Measurements from ENCODE around the gene ERGIC1. TPM values are rescaled to one million over a fixed set of nuclear protein-coding genes. Genes with fewer than 3 reads are reported as not detected.

ERGIC1 gene
- total and polyA plus RNA-seq, 2 experiments from 2014 or later = 25.2 to 92.2 TPM

- peaks cover 8% of the 10 kb centered on the region for H3K4me1 Mint-ChIP-seq
- Histone ChIP-seq H3F3A (replicated peaks; ENCODE audit: low read depth) (no peaks in the 10 kb centered on the region), H4K20me1 (replicated peaks; ENCODE audit: insufficient read depth) (no peaks in the 10 kb centered on the region; the same call in 1 of the 2 replicates), H2AFZ (0 out of 2 replicates have a peak overlapping the region, but pooled peaks have one; percentile 2), H3K27ac (ENCODE audit: low read depth) (no peak overlapping the region), H3K27me3 (ENCODE audit: insufficient read depth) (no peaks in the 10 kb centered on the region), H3K4me2 (peak overlapping the region; percentile 52; the same call in 1 of the 2 replicates), H3K4me1 (ENCODE audit: insufficient read depth) (peaks cover 8% of the 10 kb centered on the region; the same call in 1 of the 2 replicates), H3K79me2 (replicated peaks; ENCODE audit: insufficient read depth) (no peaks in the 10 kb centered on the region), H3K36me3 (ENCODE audit: insufficient read depth) (no peaks in the 10 kb centered on the region), H3K9me2 (ENCODE audit: insufficient read depth) (no peaks in the 10 kb centered on the region), H3K4me3 (no peak overlapping the region)
- H3K4me3 Mint-ChIP-seq = no peak overlapping the region
- ATAC-seq = no peak
- H3K9me3 Mint-ChIP-seq = no peaks in the 10 kb centered on the region
- TF ChIP-seq JUNB (IDR thresholded peaks at IDR 0.05; ENCODE audit: unreplicated experiment) (no peak), EZH2 (IDR thresholded peaks at IDR 0.05; ENCODE audit: low read depth, unreplicated experiment) (no peak), ETS1 (IDR thresholded peaks at IDR 0.05) (no peak), CREB1 (CRISPR knock-in tag; IDR thresholded peaks at IDR 0.05; ENCODE audit: low read depth) (no peak), EZH2phosphoT487 (IDR thresholded peaks at IDR 0.05; ENCODE audit: unreplicated experiment) (no peak)
- TF ChIP-seq, protein P1, sequence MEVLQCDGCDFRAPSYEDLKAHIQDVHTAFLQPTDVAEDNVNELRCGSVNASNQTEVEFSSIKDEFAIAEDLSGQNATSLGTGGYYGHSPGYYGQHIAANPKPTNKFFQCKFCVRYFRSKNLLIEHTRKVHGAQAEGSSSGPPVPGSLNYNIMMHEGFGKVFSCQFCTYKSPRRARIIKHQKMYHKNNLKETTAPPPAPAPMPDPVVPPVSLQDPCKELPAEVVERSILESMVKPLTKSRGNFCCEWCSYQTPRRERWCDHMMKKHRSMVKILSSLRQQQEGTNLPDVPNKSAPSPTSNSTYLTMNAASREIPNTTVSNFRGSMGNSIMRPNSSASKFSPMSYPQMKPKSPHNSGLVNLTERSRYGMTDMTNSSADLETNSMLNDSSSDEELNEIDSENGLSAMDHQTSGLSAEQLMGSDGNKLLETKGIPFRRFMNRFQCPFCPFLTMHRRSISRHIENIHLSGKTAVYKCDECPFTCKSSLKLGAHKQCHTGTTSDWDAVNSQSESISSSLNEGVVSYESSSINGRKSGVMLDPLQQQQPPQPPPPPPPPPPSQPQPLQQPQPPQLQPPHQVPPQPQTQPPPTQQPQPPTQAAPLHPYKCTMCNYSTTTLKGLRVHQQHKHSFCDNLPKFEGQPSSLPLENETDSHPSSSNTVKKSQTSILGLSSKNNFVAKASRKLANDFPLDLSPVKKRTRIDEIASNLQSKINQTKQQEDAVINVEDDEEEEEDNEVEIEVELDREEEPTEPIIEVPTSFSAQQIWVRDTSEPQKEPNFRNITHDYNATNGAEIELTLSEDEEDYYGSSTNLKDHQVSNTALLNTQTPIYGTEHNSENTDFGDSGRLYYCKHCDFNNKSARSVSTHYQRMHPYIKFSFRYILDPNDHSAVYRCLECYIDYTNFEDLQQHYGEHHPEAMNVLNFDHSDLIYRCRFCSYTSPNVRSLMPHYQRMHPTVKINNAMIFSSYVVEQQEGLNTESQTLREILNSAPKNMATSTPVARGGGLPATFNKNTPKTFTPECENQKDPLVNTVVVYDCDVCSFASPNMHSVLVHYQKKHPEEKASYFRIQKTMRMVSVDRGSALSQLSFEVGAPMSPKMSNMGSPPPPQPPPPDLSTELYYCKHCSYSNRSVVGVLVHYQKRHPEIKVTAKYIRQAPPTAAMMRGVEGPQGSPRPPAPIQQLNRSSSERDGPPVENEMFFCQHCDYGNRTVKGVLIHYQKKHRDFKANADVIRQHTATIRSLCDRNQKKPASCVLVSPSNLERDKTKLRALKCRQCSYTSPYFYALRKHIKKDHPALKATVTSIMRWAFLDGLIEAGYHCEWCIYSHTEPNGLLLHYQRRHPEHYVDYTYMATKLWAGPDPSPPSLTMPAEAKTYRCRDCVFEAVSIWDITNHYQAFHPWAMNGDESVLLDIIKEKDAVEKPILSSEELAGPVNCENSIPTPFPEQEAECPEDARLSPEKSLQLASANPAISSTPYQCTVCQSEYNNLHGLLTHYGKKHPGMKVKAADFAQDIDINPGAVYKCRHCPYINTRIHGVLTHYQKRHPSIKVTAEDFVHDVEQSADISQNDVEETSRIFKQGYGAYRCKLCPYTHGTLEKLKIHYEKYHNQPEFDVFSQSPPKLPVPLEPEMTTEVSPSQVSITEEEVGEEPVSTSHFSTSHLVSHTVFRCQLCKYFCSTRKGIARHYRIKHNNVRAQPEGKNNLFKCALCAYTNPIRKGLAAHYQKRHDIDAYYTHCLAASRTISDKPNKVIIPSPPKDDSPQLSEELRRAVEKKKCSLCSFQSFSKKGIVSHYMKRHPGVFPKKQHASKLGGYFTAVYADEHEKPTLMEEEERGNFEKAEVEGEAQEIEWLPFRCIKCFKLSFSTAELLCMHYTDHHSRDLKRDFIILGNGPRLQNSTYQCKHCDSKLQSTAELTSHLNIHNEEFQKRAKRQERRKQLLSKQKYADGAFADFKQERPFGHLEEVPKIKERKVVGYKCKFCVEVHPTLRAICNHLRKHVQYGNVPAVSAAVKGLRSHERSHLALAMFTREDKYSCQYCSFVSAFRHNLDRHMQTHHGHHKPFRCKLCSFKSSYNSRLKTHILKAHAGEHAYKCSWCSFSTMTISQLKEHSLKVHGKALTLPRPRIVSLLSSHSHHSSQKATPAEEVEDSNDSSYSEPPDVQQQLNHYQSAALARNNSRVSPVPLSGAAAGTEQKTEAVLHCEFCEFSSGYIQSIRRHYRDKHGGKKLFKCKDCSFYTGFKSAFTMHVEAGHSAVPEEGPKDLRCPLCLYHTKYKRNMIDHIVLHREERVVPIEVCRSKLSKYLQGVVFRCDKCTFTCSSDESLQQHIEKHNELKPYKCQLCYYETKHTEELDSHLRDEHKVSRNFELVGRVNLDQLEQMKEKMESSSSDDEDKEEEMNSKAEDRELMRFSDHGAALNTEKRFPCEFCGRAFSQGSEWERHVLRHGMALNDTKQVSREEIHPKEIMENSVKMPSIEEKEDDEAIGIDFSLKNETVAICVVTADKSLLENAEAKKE (CRISPR knock-in tag; IDR thresholded peaks at IDR 0.05) = no peak
- H3K27ac Mint-ChIP-seq = no peak overlapping the region
- H3K27me3 Mint-ChIP-seq (ENCODE audit: insufficient read depth, low read depth, poor library complexity) = peaks cover 3% of the 10 kb centered on the region
- H3K36me3 Mint-ChIP-seq (ENCODE audit: low read depth) = no peaks in the 10 kb centered on the region
- no peak for DNase-seq (ENCODE audit: low spot score)
Observed at GRCh38 chr5:172797771-172798191, 36.3 kb upstream of the ERGIC1 start.
